Stimulated activated CD8-positive, alpha-beta memory T cell treated with anti-CD3 and anti-CD28 coated beads, Interleukin-4, amount 100 ng/mL, for 1 hour (primary cell): ENCODE results near the gene POMT2.
"Not testable (repeated sequence)": the region's sequence is repeated elsewhere in the genome, so short reads cannot be mapped to it uniquely, and the experiment has no call there.

Experiments used
- DNase-seq, 2 donors: peaks; one replicate each; pipeline ENCODE4 v3.0.0-alpha.2; 2020; ENCODE audit warnings: low read depth in 2 of 2, low spot score in 1 of 2

POMT2 gene

DNA sequence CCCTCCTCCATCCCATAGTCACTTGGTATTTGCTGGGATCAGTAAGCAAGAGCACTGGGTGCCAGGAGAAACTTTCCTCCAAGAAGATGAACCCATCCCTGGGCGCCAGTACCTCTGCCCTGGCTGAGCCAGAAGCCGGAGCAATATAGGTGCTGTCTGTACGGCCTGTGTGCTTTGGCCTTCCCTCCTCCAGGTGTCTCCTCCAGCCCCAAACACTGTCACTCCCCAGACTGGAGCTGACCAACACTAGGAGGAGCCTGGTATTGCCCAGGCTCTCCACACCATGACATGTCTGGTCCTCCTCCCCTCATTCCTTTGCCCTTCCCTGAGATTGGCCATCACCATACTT is 5.0 kb upstream of the POMT2 start:
- DNase-seq, result no peak

DNA sequence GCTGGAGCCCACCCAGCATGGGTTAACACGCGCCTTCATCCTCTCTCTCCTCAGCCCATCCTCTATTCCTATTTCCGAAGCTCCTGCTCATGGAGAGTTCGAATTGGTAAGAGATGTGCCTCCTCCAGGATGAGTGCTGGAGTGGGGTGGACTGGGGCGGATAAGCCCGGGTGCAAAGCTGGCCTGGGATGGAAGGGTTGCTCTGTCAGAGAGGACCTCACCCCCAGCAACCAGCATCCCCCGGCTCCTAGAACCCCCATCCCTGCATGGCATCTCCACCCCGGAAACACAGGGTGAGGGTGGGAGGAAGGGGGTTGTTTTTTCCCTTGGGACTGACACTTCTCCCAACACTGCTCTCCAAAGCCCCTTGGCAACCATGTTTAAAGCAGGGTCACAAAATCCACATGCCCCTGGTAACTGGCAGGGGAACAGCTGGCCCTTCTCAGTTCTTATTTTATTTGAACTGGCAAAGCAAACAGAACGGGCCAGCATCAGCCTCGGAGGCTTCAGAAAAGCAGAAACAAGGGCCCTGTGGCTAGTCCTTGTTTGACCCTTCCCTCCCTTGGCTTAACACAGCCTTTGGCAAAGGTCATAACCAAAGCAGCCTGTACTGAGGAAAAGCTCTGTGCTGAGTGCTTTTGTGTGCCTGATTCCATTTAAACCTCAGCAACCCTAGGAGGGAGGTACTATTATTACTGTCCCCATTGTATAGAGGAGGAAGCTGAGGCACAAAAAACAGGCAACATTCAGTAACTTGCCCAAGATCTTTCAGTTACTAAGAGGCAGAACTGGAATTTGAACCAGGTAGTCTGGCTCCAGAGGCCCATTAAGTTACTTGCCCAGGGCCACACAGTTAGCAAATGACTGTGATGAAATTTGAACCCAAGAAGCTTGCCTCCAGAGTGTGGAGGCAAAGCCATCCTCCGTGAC is 4.4 kb upstream of the POMT2 start:
- no peak for DNase-seq

DNA sequence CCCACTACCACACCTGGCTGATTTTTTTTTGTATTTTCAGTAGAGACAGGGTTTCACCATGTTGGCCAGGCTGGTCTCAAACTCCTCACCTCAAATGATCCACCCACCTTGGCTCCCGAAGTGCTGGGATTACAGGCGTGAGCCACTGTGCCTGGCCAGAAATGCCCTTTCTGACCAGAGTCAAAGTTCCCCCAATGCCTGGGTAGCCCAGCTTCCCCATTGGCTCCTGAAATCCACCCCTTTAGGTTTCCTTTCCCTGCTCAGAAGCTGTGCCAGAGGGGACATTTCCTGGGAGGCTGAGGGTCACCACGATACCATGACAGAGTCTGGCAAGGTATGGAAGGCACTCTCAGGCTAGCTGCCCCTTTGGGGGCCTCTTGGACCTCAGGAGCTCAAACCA is 3.6 kb upstream of the POMT2 start:
- no peak for DNase-seq

DNA sequence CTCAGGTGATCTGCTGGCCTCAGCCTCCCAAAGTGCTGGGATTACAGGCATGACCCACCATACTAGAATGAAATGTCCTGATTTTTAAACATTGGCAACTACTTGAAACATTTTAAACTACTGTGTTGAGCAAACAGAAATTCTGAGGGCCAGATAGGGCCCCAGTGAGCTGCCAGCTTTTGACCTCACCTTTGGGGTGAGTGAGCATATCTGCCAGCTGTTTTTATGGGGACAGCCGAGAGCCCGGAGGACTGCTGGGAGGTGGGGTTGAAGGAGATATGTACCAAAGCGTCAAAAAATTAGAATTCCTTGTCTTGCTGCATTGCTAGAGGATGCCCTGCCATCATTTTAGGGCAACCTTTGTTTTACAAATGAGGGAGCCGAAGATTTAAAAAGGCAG is 2.9 kb upstream of the POMT2 start:
- DNase-seq, result no peak

DNA sequence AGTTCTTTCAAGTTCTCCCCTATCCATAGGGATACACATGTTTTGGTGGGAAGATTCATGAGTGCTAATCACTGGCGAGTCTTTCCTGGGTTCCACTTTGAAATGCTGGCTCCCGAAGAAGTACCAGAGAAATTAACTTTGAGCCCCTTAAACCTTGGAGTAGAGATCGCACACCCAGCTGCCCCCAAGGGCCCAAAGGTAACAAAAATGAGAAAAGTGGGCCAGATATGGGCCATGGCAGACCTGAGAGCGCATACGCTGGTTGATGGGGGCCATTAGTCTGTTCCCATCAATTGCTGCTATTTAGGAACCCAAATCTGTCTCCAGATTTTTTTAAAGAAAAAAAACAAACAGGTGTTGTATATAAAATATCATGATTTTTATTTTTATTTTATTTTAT is 2.3 kb upstream of the POMT2 start:
- DNase-seq, result no peak

DNA sequence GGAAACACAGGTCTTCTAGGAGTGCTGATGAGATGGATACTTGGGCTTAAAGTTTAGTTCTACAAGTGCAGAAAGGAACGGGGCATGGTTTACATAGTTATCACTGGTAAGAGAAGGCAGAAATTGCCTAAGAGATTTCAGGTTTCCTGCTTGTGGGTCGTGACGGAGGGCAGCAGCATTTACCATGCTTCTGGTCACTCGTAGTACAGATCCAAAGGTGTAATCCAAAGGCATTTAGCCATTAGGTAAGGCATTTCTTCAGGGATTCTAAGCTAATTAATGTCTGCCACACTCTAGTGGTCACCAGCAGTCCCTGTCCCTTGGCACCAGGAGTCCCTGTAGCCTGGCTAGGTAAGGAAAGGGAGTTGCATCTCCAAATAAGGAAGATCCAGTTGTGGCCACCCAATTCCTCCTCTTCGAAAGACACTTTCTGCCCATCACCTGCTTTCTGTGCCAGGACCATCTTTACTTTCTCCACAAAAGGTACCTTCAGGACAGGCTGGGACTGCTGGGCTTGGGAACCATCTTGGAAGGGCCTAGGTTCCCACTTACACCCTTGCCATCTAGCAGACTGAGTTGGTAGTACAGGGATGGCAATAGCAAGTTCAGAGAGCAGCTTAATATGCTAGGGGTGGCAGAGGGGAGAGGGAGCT is 1.7 kb upstream of the POMT2 start:
- DNase-seq, result no peak

DNA sequence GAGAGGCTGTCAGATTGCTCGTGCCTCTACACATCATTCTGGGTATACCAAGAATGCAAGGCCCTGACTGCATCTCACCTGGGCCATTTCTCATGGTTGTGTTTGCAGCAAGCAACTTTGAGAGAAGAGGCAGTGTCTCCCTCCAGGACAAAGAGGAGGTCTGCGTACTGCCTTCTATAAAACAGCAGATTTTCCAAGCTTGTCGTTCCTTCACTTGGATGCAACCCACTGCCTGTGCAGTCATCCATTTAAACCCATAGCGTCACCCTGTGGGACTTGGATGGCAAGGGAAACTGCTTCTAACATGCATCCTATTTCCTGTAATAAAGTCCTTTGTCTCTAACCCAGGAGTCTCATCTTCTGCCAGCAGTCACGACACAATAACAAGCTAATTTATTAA is 1.3 kb downstream of the POMT2 start:
- DNase-seq, result no peak

DNA sequence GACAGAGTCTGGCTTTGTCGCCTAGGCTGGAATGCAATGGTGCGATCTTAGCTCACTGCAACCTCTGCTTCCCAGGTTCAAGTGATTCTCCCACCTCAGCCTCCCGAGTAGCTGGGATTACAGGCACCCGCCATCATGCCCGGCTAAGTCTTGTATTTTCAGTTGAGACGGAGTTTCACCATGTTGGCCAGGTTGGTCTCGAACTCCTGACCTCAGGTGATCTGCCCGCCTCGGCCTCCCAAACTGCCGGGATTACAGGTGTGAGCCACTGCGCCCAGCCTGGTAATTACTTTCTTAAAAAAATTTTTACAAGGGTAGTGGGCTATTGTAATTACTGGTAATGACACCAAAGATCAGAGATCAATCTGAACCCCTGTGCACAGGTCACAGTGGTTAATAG is 1.9 kb downstream of the POMT2 start:
- DNase-seq, result not testable (repeated sequence)

DNA sequence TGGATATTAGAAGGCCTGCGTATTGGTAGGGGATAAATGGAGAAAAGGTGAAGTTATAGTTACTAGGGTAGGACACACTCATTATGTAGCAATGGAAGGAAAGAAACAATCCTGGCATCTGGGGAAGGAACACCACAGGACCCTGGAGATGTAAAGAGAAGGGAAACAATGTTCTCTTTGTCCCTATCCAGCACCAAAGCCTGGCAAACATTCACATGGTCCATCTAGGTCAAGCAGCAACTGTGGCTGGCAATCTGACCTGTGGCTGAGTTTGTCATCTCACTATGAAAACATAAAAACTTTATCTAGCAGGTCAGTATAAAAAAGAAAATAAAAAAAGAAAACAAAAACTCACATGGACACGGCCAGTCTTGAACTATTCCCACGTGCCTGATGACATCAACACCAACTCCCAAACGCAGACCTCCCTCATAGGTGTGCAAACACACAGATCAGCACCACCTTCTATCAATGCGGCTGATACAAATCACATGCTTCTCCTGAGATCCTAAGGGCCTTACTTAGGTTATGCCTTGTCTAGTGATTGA is 2.6 kb downstream of the POMT2 start:
- DNase-seq, result no peak

DNA sequence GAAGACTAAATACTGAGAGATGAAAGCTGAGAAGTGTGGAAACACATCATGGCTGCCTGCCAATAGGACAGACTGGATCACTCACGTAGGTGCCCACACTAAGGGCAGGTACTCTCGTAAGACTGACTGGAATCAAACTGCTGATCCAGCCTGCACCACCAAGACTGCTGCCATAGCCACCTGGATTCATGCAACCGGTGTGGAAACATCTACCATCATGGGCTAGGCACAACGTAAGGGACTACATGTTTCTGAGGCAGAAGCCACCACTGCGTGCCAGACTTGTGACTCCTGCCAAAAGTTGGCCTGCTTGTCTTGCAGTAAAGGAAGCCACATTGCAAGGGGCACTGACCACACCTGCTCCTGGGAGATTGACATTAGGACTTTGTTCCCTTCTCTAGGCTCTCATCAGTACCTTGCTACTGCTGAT is 3.8 kb downstream of the POMT2 start:
- no peak for DNase-seq

DNA sequence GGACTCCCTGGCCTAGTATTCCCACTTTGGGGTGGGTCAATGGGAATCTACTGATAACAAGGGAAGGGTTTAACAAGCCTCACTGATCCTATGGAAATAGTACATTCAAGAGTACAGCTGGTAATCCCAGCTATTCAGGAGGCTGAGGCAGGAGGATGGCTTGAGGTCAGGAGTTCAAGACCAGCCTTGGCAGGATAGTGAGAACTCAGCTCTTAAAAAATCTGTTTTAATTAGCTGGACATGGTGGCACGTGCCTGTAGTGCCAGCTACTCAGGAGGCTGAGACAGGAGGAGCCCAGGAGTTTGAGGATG is 4.5 kb downstream of the POMT2 start:
- DNase-seq, result no peak

DNA sequence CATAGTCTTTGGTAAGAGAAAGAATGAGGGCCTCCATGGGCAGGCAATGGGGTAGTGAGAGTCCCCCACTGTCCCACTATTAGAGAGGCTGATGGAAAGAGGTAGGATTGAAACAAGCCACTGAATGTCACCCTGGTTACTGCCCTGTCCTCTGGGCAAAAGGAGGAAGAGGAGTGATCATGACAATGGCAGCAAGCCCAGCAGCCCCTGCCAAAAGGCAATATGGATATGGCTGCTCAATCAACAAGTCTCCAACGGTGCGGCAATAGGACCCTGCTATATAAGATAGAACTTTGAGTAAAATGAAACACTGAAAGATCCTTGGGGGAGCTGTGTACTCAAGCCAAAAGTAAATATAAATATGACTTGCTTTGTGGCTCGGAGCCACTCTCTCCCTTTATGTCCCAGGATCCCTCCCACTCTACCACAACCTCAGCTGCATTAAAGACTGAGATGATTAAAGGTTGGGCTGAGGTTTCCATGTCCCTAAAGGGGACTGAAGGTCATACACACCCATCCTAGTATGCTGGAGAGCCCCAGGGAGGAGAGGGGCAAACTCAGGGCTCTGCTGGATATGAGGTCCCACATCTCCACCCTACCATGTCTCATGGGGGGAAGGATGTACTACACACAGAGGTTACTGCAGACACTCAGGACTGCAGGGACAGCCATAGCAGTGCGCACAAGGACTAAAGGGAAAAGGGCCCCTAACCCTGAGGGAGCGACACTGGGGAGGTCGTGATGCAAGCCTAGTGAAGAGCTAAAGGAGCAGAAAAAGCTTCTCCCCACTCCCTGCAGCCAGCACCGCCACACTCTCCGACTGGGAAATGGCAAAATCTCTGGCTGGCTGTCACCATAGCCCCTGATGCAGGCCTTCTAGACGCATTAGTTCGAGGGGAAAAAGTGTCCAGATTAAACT is 5.9 kb downstream of the POMT2 start:
- no peak for DNase-seq

DNA sequence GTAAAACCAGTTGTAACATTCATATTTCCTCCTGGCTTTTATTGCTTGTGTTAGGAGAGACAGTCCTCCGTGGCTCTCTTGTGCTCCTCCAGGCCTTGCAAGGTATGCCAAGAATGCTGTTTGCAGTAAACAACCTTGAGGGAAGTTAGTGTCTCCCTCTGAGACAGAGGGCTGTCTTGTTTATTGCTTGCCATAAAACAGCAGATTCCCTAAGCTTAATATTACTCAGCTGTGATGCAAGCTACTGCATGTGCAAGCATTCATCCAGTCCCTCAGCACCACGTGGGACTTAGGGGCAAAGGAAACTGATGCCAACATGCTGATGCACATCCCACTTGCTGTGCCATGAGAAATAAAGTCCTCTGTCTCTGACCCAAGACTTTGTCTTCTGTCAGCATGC is 6.6 kb downstream of the POMT2 start:
- no peak for DNase-seq

DNA sequence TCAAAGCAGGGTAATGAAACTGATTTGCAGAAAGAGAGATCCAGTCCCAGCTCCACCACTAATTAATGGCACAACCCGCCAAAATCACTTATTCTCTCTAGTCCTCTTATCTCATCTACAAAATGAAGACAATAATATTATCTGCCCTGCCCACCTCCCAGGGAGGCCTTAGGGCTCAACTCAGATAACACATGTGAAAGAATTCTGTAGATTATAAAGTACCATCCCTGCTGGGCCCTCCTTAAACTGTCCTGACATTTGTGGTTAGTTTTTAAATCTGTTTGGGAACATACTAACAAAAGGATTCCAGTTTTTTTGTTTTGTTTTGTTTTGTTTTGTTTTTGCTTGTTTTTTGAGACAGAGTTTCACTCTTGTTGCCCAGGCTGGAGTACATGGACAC is 7.3 kb downstream of the POMT2 start:
- no peak for DNase-seq

DNA sequence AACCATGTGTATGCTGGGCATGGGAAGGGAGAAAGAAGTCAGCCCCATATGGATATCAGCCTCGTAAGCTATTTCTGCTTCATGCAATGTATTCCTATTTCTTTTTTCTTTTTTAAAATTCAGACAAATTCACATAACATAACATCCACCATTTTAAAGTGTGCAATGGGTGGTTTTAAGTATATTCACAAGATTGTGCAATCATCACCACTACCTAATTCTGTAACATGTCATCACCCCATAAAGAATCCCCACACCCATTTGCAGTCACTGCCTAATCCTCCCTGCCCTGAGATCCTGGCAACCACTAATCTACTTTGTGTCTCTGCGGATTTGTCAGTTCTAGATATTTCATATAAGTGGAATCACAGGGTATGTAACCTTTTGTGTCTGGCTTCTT is 9.5 kb downstream of the POMT2 start:
- DNase-seq, result no peak

DNA sequence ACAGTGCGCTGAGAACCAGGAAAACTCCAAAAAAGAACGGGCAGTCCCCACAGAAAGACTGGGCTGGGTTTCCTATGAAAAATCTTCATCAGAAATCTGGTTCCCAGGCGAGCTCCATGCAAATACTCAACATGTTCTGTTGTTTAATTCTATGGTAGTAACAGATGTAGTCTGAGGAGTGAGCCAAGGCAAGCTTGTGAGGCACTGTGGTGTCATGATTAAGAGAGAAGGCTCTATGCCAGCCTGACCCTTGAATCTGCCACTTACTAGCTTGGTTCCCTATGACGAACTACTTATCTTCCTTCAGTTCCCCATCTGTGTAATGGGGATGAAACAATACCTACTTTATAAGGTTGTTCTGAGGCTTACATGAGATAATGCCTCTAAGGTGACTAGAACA is 10.7 kb downstream of the POMT2 start:
- no peak for DNase-seq

DNA sequence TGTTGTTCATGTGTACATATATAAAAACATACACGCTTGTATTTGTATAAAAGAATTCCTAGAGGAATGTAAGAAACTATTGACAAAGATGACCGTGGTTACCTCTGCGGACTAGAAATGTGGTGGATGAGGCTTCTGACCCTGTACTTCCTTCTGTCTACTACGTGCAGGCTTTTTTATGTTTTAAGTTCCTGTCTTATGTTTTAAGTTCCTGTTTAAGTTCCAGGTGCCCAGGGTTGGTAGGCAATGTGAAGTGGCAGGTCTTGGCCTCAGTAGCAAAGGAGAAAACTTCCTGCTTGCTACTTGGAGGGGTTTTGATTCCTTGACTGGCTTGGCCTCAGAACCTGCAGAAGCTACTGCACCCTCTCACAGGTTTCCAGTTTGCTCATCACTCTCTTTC is 11.6 kb downstream of the POMT2 start:
- no peak for DNase-seq

DNA sequence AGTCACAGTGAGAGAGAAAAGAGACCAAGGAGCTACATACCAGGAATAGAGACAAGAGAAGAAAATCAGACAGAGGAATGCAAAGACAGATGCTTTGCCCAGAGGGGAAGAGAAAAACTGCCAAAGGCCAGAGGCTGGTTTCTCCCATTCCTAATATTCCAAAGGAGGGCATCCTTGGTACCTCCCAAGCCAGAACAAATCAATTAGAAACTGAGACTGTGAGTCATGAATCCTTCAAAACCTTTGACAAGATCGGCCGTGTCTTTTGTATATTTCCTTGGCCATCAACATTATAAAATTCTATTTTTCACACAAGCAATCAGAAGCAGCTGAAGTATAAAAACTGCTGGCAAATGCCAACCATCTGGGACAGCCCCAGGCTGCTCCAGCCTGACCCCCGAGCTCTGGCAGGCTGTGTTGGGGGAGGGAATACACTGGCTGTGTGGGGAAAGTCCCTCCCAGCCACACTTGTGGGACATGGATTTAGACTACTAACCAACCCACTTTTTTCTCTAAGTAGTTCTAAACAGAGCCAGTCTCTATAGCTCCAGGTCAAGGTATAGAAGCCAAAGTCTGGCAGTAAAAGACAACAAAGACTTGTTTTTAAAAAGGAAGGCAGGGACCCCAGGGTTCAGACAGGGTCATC is 13.7 kb downstream of the POMT2 start:
- DNase-seq, result no peak

DNA sequence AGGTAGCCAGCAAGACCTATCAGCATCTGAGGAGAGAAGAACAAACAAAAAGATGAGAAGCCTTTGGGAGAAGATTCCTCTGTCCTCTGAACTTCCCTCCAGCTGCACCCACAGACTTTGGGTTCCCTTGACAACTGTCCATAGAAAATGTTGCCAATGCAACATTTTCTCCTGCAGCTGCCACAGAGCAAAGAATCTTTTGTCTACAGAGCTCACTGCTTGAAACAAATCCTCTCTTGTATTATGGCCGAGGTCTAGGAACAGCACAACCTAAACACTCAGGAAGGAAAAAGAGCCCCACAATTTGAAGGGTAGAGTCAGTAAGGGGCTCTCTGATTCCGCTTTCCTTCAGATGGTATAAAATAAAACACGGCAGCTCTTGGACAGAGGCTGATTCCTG is 14.3 kb downstream of the POMT2 start:
- DNase-seq, result no peak

DNA sequence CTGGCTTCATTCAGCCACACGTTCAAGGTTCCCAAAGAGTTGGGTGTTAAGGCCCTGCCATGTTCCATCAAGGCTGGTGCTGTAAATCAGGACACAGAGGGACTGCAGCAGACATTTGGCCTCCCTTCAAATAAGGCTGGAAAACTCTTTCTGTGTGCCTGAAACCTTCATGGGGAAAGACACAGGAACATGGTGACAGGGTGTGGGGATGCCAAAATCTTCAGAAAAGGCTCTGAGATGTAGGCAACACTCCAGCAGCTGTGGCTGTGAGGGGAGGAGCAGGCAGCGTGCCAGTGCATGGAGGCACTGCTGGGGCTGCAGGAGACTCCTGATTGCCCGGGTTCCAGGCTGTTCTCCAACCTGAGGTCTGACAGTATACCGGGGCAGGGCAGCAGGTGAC is 15.0 kb downstream of the POMT2 start:
- DNase-seq, result no peak
